ENCODE results near the gene MAP3K3.
A peak's percentile ranks its signal among the peaks of the same experiment; 100 is the strongest.
"Not testable (repeated sequence)": the region's sequence is repeated elsewhere in the genome, so short reads cannot be mapped to it uniquely, and the experiment has no call there.

Gene MAP3K3

GRCh38 chr17:63706336-63707082 lies 84.3 kb downstream of the MAP3K3 start:
- H3K4me1 ChIP-seq (ENCODE audit: control insufficient read depth, insufficient read depth, low read length, poor library complexity, severe bottlenecking): peaks cover 15% of the 10 kb centered on the region
- WGBS, 2 experiments (ENCODE audit: insufficient coverage in 2 of 2): 90 to 91% methylated on average over 4 to 5 of the region's 7 CpGs
- H3K36me3 ChIP-seq (ENCODE audit: control insufficient read depth, insufficient read depth, low read length): peaks cover 53% of the 10 kb centered on the region

GRCh38 chr17:63707151-63707550 lies 84.9 kb downstream of the MAP3K3 start:
- WGBS, 2 experiments (ENCODE audit: insufficient coverage in 2 of 2): 93 to 95% methylated on average over 7 of the region's 11 CpGs
- H3K4me1 ChIP-seq (ENCODE audit: control insufficient read depth, insufficient read depth, low read length, poor library complexity, severe bottlenecking): peaks cover 14% of the 10 kb centered on the region
- H3K36me3 ChIP-seq (ENCODE audit: control insufficient read depth, insufficient read depth, low read length): peaks cover 57% of the 10 kb centered on the region
- no peaks in the 10 kb centered on the region for H3K9me3 ChIP-seq (ENCODE audit: control insufficient read depth, low read length)
- no peak overlapping the region for H3K27ac ChIP-seq (ENCODE audit: low read depth, low read length, severe bottlenecking)
- H3K4me3 ChIP-seq (ENCODE audit: extremely low read depth, insufficient read depth, low read length, poor library complexity, severe bottlenecking): no peak overlapping the region

More at GRCh38 chr17:63706336-63707082, 84.3 kb downstream of the MAP3K3 start:
- H3K27ac ChIP-seq (ENCODE audit: low read depth, low read length, severe bottlenecking): no peak overlapping the region
- no peak overlapping the region for H3K4me3 ChIP-seq (ENCODE audit: extremely low read depth, insufficient read depth, low read length, poor library complexity, severe bottlenecking)
- H3K9me3 ChIP-seq (ENCODE audit: control insufficient read depth, low read length): no peaks in the 10 kb centered on the region

GRCh38 chr17:63709110-63709509 lies 86.9 kb downstream of the MAP3K3 start:
- Histone ChIP-seq H3K9me3 (ENCODE audit: control insufficient read depth, low read length) (no peaks in the 10 kb centered on the region), H3K36me3 (ENCODE audit: control insufficient read depth, insufficient read depth, low read length) (peaks cover 66% of the 10 kb centered on the region), H3K4me3 (ENCODE audit: extremely low read depth, insufficient read depth, low read length, poor library complexity, severe bottlenecking) (no peak overlapping the region), H3K4me1 (ENCODE audit: control insufficient read depth, insufficient read depth, low read length, poor library complexity, severe bottlenecking) (peaks cover 3% of the 10 kb centered on the region), H3K27ac (ENCODE audit: low read depth, low read length, severe bottlenecking) (no peak overlapping the region)
- 96 to 98% methylated on average over 4 to 5 of the region's 6 CpGs for WGBS, 2 experiments (ENCODE audit: insufficient coverage in 2 of 2)

GRCh38 chr17:63714550-63715277 lies 92.5 kb downstream of the MAP3K3 start:
- no peaks in the 10 kb centered on the region for H3K9me3 ChIP-seq (ENCODE audit: control insufficient read depth, low read length)
- 93 to 97% methylated on average over 7 to 9 of the region's 10 CpGs for WGBS, 2 experiments (ENCODE audit: insufficient coverage in 2 of 2)
- H3K27ac ChIP-seq (ENCODE audit: low read depth, low read length, severe bottlenecking): no peak overlapping the region
- H3K36me3 ChIP-seq (ENCODE audit: control insufficient read depth, insufficient read depth, low read length): peaks cover 43% of the 10 kb centered on the region
- no peaks in the 10 kb centered on the region for H3K4me1 ChIP-seq (ENCODE audit: control insufficient read depth, insufficient read depth, low read length, poor library complexity, severe bottlenecking)
- H3K4me3 ChIP-seq (ENCODE audit: extremely low read depth, insufficient read depth, low read length, poor library complexity, severe bottlenecking): no peak overlapping the region

- Histone ChIP-seq H3K9me3 (ENCODE audit: control insufficient read depth, low read length) (no peaks in the 10 kb centered on the region), H3K4me1 (ENCODE audit: control insufficient read depth, insufficient read depth, low read length, poor library complexity, severe bottlenecking) (no peaks in the 10 kb centered on the region), H3K36me3 (ENCODE audit: control insufficient read depth, insufficient read depth, low read length) (peaks cover 31% of the 10 kb centered on the region), H3K4me3 (ENCODE audit: extremely low read depth, insufficient read depth, low read length, poor library complexity, severe bottlenecking) (no peak overlapping the region), H3K27ac (ENCODE audit: low read depth, low read length, severe bottlenecking) (no peak overlapping the region)
- WGBS, 2 experiments (ENCODE audit: insufficient coverage in 2 of 2): 90 to 94% methylated on average over 3 of the region's 3 CpGs
Measured at GRCh38 chr17:63716426-63716825, 94.2 kb downstream of the MAP3K3 start.

- WGBS, 2 experiments (ENCODE audit: insufficient coverage in 2 of 2): 96% methylated on average over 3 to 4 of the region's 5 CpGs
Measured at GRCh38 chr17:63718988-63719387, 96.8 kb downstream of the MAP3K3 start.

GRCh38 chr17:63720194-63720593 lies 98.0 kb downstream of the MAP3K3 start:
- H3K36me3 ChIP-seq (ENCODE audit: control insufficient read depth, insufficient read depth, low read length): peaks cover 17% of the 10 kb centered on the region
- not testable (repeated sequence) for H3K9me3 ChIP-seq (ENCODE audit: control insufficient read depth, low read length); H3K27ac ChIP-seq (ENCODE audit: low read depth, low read length, severe bottlenecking); H3K4me1 ChIP-seq (ENCODE audit: control insufficient read depth, insufficient read depth, low read length, poor library complexity, severe bottlenecking); H3K4me3 ChIP-seq (ENCODE audit: extremely low read depth, insufficient read depth, low read length, poor library complexity, severe bottlenecking)
- 87 to 97% methylated on average over 4 of the region's 5 CpGs for WGBS, 2 experiments (ENCODE audit: insufficient coverage in 2 of 2)

More at GRCh38 chr17:63718988-63719387, 96.8 kb downstream of the MAP3K3 start:
- Histone ChIP-seq H3K9me3 (ENCODE audit: control insufficient read depth, low read length) (no peaks in the 10 kb centered on the region), H3K4me1 (ENCODE audit: control insufficient read depth, insufficient read depth, low read length, poor library complexity, severe bottlenecking) (no peaks in the 10 kb centered on the region), H3K27ac (ENCODE audit: low read depth, low read length, severe bottlenecking) (no peak overlapping the region), H3K4me3 (ENCODE audit: extremely low read depth, insufficient read depth, low read length, poor library complexity, severe bottlenecking) (no peak overlapping the region), H3K36me3 (ENCODE audit: control insufficient read depth, insufficient read depth, low read length) (peaks cover 11% of the 10 kb centered on the region)

GRCh38 chr17:63722403-63722802 lies 100.2 kb downstream of the MAP3K3 start:
- WGBS, 2 experiments (ENCODE audit: insufficient coverage in 2 of 2): 85% methylated on average over 2 of the region's 2 CpGs; no CpG with 5 or more reads in 1 of the 2 experiments

GRCh38 chr17:63735691-63736090 lies 113.5 kb downstream of the MAP3K3 start:
- Histone ChIP-seq H3K36me3 (ENCODE audit: control insufficient read depth, insufficient read depth, low read length) (peaks cover 9% of the 10 kb centered on the region), H3K4me1 (ENCODE audit: control insufficient read depth, insufficient read depth, low read length, poor library complexity, severe bottlenecking) (peaks cover 3% of the 10 kb centered on the region), H3K27ac (ENCODE audit: low read depth, low read length, severe bottlenecking) (no peak overlapping the region), H3K9me3 (ENCODE audit: control insufficient read depth, low read length) (no peaks in the 10 kb centered on the region), H3K4me3 (ENCODE audit: extremely low read depth, insufficient read depth, low read length, poor library complexity, severe bottlenecking) (no peak overlapping the region)
- WGBS, 2 experiments (ENCODE audit: insufficient coverage in 2 of 2): 99 to 100% methylated on average over 7 of the region's 8 CpGs

More at GRCh38 chr17:63722403-63722802, 100.2 kb downstream of the MAP3K3 start:
- no peak overlapping the region for H3K27ac ChIP-seq (ENCODE audit: low read depth, low read length, severe bottlenecking)
- H3K4me1 ChIP-seq (ENCODE audit: control insufficient read depth, insufficient read depth, low read length, poor library complexity, severe bottlenecking): no peaks in the 10 kb centered on the region
- no peak overlapping the region for H3K4me3 ChIP-seq (ENCODE audit: extremely low read depth, insufficient read depth, low read length, poor library complexity, severe bottlenecking)
- peaks cover 23% of the 10 kb centered on the region for H3K36me3 ChIP-seq (ENCODE audit: control insufficient read depth, insufficient read depth, low read length)
- no peaks in the 10 kb centered on the region for H3K9me3 ChIP-seq (ENCODE audit: control insufficient read depth, low read length)

GRCh38 chr17:63740464-63741142 lies 118.4 kb downstream of the MAP3K3 start:
- Histone ChIP-seq H3K4me3 (ENCODE audit: extremely low read depth, insufficient read depth, low read length, poor library complexity, severe bottlenecking) (peak overlapping the region; percentile 93), H3K36me3 (ENCODE audit: control insufficient read depth, insufficient read depth, low read length) (peaks cover 8% of the 10 kb centered on the region), H3K27ac (ENCODE audit: low read depth, low read length, severe bottlenecking) (peak overlapping the region; percentile 73), H3K4me1 (ENCODE audit: control insufficient read depth, insufficient read depth, low read length, poor library complexity, severe bottlenecking) (peaks cover 3% of the 10 kb centered on the region), H3K9me3 (ENCODE audit: control insufficient read depth, low read length) (no peaks in the 10 kb centered on the region)
- WGBS, 2 experiments (ENCODE audit: insufficient coverage in 2 of 2): 50% methylated on average over 2 of the region's 12 CpGs; no CpG with 5 or more reads in 1 of the 2 experiments

All from mesodermal cell (in vitro differentiated cells).